CD4-positive, alpha-beta T cell treated with Interleukin-1 beta for 1 hour (primary cell): ENCODE data around the gene CHST14.

Experiments used
- DNase-seq, 2 donors: peaks; one replicate each; pipeline ENCODE4 v3.0.0-alpha.2; 2020 to 2022

CHST14 gene

DNA sequence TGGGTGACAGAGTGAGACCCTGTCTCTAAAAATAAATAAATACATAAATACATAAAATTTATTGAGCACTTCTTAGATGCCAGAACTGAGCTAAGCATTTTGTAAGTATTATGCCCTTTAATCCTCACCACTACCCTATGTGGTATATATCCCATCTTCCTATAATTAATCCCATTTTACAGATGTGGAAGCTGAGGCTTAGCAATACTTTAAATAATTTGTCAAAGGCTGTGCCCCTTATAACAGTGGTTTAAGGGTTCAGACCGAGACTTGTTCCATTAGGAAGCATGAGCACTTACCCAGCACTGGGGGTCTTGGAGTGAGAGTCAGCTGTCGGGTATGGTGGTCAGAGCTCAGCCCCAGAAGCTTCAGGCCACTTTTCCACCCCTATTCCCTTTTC is 7.5 kb upstream of the CHST14 start:
- no peak for DNase-seq

DNA sequence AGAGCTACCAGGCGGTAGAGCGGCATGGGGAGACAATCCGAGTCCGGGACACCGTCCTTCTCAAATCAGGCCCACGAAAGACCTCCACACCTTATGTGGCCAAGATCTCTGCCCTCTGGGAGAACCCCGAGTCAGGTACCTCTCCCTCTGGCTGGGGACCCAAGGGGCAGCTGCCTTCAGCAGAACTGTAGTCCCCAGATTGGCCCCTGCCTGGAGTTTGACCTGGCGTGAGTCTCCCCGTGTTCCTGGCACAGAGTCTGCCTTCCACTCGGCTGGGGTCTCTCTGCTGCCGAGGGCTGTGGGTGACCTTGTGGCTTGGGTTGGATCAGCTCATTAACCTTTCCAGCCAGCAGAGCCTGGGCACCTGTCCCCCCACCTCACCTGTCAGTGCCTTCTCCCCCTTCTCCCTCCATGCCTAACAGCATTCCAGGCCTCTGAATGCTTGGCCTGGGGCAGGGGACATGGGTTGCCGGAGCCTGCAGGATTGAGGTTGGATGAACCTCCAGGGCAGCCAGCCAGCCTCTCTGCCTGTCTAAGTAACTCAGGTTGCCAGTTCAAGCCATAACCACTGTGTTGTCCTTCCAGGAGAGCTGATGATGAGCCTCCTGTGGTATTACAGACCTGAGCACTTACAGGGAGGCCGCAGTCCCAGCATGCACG is 6.8 kb upstream of the CHST14 start:
- no peak for DNase-seq

DNA sequence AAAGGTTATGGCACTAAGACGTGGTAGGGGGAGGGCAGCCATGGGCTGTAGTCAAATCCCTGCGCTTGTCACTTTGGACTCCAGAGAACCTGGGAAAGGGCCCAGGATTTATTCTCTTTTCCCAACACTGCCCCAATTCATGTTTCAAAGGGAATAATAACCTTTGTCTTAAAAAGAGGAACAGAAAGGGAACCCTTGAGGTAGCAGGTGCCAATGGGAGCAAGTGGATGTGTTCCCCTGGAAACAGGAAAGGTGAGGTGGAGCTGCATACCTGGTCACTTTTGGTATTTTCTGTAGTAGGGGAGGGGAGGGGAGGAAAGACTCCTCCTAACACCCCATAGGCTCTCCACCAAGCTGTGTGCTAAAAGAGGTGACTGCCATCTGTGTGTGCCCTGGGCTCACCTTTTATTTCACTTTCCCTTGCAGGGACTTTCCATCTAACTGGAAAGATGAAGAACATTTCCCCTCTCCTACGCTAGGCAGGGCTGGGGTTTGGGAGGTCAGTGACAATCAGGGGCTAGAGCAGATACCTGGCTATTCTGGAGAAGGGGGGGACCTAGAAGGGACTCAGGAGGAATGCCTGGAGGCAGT is 6.1 kb upstream of the CHST14 start:
- DNase-seq = no peak

DNA sequence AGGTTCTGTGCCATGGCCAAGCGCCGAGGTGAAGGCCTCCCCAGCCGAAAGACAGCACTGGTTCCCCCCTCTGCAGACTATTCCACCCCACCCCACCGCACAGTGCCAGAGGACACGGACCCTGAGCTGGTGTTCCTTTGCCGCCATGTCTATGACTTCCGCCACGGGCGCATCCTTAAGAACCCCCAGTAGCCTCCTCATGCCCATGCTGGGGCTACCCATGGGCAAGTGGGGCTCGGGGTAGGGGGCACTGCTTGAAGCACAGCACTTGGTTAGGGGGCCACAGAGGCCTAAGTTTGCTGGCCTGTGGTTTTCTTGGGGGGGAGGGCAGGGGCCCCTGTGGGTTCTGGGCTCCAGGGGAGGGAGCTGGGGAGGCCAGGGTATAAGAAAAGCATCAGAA is 4.8 kb upstream of the CHST14 start:
- DNase-seq = no peak

DNA sequence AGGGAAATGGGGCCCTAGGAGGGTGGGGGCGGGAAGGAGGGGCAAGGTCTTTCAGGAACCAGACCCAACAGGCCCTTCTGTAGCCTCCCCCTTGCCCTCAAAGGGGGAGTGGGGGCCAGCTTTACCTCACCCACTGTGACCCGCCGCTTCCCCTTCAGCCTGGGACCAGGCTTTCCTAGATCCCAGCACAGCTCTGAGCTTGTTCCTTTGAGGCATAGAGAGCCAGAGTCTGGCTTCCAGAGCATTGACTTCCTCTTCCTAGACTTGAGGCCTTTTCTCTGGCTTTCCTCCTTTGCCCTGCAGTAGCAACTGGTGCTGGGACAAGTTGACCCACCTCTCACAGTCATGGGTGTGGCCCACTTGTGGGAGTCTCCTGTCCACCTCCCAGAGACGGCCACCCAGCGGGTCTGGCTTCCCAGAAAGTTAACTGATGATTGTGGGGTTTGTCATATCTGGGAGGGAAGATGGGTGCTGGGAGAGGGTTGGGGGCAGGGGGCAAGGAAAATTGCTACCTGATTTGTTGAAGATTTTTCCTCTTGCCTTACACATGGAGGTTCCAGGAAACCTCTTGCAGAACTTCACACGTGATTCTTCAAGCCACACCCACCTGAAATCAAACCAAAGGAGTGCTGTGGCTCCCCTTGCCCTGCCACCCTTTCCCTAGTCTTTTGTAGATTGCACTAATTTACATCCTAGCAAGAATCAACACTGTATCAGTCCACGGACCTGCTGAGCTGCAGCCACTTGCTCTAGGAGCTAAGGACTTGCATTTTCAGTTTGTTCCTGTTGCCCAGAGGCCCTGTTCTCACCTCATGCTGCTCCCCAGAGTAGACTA is 4.1 kb upstream of the CHST14 start:
- no peak for DNase-seq

DNA sequence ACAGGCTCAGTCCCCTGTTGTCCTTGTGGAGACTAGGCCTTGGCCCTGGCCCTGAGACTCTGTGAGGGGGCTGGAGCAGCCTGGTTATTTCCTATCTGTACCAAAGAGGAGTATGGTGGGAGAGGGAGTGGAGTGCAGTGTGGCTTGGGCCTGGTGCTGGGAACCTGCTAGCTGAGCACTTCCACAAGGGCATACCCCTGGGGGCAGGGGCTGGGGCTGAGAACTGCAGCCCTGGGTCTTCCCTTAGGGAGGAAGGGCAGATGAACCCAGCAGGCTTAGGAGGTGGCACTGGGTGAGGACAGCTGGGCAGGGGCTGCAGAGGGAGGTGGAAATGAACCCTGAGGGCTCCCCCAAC is 3.5 kb upstream of the CHST14 start:
- no peak for DNase-seq

DNA sequence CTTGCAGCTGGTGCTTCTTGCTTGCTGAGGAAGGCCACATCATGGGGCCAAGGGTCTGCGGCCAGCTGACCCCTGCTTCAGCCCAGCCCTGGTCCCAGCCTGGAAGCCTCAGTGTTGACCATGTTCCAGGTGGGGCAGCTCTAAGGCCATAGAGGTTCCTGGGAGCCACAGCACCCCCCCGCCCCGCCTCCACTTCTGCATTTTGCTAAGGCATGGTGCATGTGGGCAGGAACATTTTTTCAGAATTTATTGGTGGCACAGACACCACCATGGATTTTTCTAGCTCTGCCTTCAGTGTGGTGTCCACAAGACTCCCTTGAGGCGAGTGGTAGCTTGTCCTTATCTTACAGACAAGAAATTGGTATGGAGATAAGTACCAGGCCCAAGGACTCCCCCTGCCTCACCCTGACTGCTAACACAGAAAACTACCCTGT is 1.9 kb upstream of the CHST14 start:
- DNase-seq = no peak

DNA sequence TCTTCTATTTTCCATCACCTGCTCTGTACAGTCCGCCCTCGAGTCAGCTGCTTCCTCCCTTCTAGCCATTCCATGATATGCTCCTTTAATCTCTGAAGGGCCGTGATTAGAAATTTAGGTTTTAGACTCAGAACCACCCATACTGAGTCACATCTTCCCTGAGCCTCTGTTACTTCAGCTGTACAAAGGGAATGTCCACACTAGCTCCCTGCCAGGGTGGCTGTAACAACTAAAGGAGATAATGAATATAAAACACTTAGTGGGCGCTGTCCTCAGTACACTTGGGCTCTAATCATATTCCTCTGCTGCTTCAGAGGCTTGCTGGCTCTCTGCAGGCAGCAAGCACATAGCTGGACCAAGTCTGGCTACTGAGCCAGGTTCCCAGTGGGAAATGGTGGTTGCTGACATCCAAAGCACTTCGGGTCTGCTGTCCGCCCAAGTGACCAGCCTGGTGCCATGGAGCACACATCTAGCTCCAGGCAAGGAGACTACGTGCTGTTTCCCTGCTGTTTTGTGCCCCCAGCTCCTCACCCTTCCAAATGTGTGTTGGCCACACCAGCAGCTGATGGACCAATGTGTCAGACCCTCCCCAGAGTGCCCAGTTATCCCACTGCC is 901 bp upstream of the CHST14 start:
- no peak for DNase-seq

DNA sequence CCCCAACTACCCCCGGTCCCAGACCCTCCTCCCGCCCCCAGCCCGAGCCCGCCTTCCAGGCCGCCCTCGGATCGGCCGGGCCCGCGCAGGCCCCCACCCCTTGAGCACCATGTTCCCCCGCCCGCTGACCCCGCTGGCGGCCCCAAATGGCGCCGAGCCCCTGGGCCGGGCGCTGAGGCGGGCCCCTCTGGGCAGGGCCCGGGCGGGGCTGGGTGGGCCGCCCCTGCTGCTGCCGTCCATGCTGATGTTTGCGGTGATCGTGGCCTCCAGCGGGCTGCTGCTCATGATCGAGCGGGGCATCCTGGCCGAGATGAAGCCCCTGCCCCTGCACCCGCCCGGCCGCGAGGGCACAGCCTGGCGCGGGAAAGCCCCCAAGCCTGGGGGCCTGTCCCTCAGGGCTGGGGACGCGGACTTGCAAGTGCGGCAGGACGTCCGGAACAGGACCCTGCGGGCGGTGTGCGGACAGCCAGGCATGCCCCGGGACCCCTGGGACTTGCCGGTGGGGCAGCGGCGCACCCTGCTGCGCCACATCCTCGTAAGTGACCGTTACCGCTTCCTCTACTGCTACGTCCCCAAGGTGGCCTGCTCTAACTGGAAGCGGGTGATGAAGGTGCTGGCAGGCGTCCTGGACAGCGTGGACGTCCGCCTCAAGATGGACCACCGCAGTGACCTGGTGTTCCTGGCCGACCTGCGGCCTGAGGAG is 472 bp downstream of the CHST14 start:
- peak in 1 of 2 donors; percentile 29 for DNase-seq

DNA sequence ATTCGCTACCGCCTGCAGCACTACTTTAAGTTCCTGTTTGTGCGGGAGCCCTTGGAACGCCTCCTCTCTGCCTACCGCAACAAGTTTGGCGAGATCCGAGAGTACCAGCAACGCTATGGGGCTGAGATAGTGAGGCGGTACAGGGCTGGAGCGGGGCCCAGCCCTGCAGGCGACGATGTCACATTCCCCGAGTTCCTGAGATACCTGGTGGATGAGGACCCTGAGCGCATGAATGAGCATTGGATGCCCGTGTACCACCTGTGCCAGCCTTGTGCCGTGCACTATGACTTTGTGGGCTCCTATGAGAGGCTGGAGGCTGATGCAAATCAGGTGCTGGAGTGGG is 995 bp downstream of the CHST14 start:
- no peak for DNase-seq

DNA sequence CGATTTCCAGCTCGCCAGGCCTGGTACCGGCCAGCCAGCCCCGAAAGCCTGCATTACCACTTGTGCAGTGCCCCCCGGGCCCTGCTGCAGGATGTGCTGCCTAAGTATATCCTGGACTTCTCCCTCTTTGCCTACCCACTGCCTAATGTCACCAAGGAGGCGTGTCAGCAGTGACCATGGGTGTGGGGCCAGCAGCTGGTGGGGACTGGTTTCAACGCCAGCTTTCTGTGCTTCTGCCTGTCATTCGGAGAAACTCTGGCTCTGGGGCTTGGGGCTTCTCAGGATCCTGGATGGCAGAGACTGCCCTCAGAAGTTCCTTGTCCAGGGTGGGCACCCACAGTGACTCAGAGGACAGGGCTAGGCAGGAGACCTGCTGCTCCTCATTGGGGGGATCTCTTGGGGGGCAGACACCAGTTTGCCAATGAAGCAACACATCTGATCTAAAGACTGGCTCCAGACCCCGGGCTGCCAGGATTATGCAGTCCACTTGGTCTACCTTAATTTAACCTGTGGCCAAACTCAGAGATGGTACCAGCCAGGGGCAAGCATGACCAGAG is 1.5 kb downstream of the CHST14 start:
- no peak for DNase-seq

DNA sequence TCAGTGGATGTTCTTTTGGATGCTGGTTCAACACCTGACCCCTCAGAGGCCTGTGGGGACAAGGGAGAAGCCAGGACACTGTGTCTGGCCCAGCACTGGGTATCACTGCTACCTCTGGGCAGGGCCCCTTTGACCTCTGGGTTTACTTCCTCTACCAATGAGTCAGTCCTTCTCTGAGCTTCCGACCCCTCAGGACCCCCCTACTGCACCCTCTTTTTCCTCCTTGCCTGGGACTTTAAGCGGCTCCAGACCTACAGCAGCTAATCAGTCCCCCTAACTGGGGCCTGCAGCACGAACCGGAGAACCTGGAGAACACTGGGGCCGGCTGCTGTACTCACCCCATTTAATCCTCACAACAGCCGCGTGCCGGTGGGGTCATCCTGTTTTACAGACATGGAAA is 3.8 kb downstream of the CHST14 start:
- no peak for DNase-seq

DNA sequence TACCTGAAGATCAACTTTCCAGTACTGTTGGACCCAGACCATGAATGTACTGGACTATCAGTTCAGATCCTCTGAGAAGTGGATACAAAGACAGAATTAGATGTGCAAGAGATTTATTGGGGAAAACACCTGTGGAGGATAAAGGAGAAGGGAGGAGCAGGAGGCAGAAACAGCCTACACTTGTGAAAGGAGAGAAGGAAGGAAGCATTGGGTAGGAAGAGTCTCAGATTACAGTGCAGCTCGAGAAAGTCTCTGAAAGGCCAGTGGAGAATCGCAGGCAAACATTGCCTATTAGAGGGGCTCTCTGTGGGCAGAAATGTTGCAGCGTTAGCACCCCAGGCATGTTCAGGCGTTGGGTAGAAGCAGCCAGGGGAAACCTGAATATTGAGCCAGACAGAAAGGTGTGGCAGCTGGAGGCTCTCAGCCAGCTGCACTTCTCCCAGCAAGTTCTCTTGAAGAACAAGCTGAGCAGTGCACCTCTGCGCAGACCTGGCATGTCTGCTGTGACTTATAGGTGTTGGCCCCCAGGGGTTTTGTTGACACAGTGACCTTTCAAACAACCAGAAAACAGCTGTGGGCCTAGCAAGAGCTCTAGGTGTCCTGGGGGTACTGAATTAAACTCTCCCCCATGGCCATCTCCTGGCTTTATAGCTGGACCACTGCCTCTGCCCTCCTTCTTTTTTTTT is 7.0 kb downstream of the CHST14 start:
- no peak for DNase-seq

DNA sequence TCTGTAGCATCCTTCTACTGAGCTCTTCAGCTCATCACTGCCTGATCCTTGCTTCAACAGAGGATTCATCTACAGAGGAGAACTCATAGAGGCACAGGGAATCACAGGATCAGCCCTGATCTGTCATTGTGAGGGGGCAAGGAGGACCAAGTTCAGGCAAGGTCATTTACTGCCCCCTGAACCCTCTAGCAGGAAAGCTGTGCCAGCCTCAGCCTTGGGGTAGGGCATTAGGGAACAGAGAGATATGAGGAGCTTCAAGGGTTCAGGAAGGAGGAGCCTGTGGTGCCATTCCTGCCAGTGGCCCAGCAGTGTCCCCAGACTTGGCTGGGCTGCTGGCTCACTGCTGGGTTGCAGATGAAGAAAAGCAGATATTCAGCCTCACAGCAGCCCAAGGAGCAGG is 8.2 kb downstream of the CHST14 start:
- DNase-seq = no peak

DNA sequence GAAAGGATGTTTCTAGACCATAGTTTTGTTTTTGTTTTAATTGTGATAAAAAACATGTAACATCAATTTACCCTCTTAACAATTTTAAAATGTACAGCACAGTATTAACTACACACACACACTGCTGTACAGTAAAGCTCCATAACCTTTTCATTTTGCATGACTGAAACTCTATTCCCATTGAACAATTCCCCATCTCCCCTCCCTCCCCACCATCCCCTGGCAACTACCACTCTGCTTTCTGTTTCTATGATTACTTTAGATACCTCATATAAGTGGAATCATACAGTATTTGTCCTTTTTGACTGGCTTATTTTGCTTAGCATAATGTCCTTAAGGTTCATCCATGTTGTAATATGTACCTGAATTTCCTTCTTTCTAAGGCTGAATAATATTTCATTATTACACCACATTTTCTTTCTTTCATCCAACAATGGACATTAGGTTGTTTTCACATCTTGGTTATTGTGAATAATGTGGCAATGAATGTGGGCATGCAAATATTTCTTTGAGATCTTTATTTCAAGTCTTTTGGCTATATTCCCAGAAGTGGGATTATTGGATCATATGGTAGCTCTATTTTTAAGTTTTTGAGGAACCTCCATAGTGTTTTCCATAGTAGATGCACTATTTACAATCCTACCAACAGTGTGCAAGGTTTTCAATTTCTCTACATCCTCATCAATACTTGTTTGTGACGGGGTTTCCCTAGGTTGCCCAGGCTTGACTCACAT is 10.7 kb downstream of the CHST14 start:
- DNase-seq = no peak

DNA sequence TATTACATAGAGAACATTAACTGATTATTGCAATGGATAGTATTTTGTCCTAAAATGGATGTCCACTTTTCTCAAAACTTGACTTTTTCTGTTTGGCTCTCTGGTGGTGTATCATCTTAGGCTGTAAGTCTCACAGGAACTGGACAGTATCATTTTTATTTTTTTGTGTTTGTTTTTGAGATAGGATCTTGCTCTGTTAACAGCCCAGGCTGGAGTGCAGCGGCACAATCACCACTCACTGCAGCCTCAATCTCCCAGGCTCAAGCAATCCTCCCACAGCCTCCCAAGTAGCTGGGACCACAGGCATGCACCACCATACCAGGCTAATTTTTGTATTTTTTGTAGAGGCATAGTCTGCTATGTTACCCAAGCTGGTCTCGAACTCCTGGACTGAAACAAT is 13.1 kb downstream of the CHST14 start:
- no peak for DNase-seq

DNA sequence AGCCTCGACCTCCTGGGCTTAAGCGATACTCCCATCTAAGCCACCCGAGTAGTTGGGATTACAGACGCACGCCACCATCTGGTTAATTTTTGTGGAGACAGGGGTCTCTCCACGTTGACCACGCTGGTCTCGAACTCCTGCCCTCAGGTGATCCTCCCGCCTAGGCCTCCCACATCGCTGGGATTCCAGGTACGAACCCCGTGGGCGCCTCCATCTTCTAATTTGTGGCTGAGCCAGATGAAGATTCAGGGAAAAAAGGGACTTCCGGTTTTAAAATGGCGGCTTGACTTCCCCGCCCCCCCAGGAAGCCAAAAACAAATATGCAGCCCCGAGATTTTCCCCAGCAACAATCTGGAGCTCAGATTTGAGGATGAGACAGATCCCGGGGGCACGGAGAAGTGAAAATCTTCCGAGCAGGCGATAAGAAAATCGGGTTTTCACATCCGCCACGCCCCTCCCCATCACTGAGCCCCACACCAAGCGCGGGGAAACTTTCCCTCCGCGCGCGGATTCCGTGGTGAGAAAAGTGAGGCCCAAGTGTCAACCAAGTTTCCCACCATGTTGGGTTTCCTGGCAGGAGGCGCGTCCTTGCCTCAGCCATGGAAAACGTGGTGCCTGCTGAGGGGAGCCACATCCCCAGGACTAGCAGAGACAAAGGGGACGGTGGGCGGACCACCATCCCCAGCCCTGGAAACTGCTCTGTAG is 15.4 kb downstream of the CHST14 start:
- no peak for DNase-seq

DNA sequence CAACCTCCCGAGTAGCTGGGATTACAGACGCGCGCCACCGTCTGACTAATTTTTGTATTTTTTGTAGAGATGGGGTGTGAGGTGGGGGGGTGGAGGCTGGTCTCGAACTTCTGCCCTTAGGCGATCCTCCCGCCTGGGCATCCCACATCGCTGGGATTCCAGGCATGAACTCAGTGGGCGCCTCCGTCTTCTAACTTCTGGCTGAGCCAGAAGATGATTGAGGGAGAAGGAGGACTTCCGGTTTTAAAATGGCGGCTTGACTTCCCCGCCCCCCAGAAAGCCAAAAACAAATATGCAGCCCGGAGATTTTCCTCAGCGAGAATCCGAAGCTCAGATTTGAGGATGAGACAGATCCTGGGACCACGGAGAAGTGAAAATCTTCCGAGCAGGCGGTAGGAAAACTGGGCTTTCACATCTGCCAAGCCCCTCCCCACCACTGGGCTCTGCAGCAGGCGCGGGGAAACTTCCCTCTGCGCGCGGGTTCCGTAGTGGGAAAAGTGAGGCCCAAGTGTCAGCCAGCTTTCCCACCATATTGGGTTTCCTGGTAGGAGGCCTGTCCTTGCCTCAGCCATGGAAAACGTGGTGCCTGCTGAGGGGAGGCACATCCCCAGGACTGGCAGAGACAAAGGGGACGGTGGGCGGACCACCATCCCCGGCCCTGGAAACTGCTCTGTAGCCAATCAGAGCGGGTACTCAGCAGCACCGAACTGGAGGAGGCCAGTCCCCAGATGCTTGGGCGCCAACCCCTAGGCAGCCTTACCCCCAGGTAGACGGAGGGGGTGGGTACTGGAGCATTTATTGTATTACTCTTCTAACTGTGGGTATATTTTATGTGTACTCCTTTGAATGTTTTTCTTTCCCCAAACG is 17.3 kb downstream of the CHST14 start:
- DNase-seq = no peak

DNA sequence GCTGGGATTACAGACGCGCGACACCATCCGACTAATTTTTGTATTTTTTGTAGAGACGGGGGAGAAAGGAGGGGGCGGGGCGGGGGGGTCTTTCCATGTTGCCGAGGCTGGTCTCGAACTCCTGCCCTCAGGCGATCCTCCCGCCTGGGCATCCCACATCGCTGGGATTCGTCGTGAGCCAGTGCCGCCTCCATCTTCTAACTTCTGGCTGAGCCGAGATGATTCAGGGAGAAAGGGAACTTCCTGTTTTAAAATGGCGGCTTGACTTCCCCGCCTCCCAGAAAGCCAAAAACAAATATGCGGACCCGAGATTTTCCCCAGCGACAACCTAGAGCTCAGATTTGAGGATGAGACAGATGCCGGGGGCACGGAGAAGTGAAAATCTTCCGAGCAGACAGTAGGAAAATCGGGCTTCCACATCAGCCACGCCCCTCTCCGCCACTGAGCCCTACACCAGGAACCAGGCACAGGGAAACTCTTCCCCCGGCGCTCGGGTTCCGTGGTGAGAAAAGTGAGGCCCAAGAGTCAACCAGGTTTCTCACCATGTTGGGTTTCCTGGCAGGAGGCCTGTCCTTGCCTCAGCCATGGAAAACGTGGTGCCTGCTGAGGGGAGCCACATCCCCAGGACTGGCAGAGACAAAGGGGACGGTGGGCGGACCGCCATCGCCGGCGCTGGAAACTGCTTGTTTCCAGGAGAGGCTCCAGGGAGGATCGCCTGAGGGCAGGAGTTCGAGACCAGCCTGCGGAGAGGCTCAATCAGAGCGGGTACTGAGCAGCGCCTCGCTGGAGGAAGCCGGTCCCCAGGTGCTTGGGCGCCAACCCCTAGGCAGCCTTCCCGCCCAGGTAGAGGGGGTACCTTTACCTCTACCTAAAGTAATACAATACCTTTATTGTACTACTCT is 18.7 kb downstream of the CHST14 start:
- no peak for DNase-seq
